ENCODE measurements around the gene GDF2.

The GDF2 gene

DNA sequence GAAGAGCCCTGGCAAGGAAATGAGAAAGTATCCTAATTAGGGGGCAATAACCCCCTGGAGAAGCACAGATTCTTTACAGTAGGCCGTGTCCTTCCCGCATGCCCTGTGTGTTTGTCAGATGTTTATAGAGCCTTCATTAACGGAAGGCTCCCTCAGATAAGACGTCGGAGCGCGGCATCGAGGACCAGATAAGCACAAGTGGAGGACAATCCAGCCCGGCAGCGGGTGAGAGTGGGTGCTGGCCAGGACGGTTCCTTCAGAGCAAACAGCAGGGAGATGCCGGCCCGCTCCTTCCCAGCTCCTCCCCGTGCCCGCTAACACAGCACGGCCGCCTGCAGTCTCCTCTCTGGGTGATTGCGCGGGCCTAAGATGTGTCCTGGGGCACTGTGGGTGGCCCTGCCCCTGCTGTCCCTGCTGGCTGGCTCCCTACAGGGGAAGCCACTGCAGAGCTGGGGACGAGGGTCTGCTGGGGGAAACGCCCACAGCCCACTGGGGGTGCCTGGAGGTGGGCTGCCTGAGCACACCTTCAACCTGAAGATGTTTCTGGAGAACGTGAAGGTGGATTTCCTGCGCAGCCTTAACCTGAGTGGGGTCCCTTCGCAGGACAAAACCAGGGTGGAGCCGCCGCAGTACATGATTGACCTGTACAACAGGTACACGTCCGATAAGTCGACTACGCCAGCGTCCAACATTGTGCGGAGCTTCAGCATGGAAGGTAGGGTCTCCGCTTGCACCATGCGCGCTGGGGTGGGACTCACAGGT, at the start of gene GDF2:
TSS of gene GDF2 (plus strand) at position 155 of the 762 bp plus-strand sequence. CDS start at position 370, 215 bp downstream.
- DNase-seq: no peak

- no peak for DNase-seq
These were observed 46.2 kb upstream of the GDF2 start for GRCh38 chr10:47276071-47276470.

DNA sequence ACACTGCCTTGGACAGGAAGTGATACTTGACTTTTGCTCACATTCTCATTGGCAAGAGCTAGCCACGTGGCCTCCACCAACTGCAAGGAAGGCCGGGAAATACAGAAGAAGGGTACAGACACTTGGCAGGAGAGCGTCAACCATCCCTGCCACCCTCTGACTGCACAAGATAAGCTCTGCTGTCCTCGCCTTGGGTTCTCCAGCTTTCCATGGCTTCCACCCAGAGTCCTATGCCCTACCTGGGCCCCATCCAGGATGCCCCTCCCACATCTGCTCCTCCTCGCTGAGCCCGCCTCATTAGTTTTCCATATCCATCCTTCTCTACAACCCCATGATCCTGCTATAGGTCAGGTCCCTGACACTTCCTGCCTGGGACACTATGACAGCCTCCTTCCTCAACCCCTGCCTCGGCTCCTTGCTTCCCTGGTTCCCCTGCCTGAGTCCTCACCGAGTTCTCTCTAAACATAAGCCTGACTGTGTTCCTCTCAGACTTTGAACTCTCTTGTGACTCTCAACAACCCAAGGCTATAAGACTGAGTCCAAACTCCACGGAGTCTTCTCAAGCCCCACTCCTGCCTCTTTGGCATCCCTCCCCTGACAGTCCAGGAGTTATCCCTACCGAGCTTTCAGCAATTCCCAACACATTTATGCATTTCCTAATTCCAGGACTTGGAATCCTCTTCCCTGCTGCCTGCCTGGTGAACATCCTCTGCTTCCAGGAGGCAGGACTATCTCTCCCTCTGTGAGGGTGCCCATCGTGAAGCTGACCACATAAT, 45.5 kb upstream of the GDF2 start:
- DNase-seq: no peak

- DNase-seq: no peak
These were observed 44.7 kb upstream of the GDF2 start for GRCh38 chr10:47277352-47278151.

GRCh38 chr10:47278152-47278473, 44.1 kb upstream of the GDF2 start:
- no peak for DNase-seq

- DNase-seq: no peak
These were observed 43.5 kb upstream of the GDF2 start for GRCh38 chr10:47278720-47279119.

DNA sequence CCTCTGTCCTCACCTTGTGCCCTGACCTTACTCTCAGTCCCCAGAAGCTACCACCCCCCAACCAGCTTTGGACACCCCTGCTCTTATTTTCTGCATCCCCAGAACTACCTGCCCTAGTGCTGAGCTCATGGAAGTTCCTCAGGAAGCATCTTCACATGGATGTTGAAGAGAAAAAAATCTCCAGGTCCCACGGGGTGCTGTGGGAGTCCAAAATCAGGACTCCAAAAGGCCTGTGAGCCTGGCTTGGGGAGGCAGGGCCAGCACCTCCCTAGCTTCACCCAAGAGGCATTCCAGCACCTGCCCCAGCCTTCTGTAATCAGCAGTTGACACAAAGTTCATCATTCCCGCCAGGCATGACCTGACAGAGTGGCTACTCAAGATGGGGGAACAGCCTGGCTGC, 43.0 kb upstream of the GDF2 start:
- no peak for DNase-seq

DNA sequence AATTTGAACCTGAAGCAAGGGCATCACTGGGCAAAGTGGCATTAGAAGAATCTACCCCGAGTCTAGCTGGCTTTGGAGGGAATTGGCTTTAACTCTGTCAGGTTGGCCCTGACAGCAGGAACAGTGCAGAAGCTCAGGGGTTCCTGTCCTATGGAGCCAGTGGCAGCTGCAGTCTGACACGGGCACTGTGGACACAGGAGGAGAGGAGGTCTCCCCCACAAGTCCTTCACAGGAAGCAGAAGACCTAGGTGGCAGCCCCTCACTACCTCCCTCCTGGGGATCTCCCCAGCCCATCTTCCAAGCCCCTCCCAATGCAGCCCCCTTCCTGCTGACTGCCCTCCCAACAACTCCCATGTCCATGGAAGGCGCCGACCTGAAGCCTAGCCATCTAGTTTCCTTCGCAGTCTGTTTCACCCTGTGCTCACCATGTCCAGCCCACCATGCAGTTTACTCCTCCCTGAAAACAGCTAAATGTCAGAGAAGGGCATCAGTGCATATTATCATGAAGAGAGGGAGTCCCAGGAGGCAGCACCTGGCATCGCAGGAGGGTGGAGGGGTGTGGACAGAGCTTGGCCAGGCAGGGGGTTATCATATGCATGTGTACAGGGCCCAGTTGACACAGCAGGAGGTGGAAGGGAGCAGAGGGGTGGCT, 40.1 kb upstream of the GDF2 start:
- no peak for DNase-seq

- no peak for DNase-seq
These were observed 39.6 kb upstream of the GDF2 start for GRCh38 chr10:47282657-47283018.

DNA sequence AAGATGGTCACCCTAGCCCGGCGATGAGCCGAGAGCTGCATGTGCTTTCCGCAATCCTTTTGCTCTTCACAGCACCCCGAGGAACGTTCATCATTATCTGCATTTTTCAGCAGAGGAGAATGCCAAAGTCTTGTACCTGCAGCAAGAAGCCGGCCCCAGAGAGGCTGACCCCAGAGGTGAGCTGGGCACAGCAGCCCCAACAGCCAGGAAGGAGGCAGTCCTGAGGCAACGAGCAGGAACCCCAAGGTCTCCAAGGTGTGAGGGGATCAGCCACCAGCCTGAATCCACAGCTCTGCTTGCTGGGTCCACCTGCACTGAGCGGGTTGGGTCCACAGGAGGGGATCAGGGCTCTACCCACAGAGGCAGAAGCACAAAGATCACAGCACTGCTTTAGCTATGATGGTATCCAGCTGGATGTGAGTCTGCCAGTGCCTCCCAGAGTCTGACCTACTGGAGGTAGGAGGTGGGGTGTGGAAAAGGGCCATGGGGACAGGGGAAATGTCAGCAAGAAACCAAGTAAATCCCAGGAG, 39.1 kb upstream of the GDF2 start:
- DNase-seq: no peak

GRCh38 chr10:47283848-47284247, 38.4 kb upstream of the GDF2 start:
- DNase-seq: no peak

DNA sequence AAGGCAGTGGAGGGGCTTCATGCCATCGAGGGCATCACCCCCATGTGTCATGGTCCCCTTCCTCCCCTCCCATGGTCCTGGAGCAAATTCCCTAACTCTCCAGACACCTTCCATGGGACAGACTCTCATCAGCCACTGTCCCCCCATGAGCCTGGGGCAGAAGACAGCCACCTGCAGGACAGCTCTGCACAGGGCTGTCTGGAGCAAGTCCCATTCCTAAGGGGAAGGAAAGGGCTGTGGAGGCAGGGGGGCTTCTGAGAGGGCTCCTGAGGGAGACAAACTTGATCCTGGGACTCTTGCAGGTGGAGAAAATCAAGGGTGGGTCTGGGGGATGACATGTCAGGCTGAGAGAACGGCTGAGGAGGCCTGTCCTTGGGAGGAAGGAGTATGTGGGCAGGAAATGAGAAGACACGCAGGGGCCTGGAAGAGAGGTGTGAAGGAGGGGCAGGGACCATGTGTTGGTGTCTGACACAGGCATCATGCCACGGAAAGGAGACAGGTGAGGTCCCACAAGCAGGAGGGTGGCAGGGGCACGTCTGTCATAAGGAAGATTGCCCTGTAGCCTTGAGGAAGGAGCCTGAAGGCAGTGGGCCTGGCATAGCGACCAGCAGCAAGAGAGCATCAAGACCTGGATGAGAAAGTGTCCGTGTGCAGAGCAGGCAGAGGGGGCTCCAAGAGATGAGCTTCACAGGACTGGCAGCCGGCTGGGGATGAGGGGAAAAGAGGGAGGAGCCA, 36.7 kb upstream of the GDF2 start:
- DNase-seq: no peak

DNA sequence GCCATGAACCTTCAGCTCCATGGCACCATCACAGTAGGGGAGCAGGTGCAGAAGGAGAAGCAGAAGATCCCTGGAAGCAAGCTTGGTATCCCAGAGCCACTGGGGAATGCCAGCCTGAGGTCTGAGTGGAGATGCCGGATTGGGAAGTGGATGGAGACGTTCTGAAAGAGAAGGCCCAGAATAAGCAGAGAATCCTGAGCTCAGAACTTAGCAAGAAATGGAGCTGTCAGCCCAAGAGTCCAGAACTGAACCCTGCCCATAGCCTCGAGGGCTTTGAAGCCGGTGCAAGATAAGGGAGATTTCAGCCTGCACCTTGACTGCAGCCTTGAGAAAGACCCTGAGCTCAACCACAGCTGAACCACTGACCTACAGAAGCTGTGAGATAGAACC, 36.1 kb upstream of the GDF2 start:
- DNase-seq: no peak

GRCh38 chr10:47286591-47287315, 35.5 kb upstream of the GDF2 start:
- DNase-seq: no peak

- DNase-seq: no peak
These were observed 34.9 kb upstream of the GDF2 start for GRCh38 chr10:47287365-47287802.

- DNase-seq: no peak
These were observed 34.4 kb upstream of the GDF2 start for GRCh38 chr10:47287805-47288204.

- no peak for DNase-seq
These were observed 34.0 kb upstream of the GDF2 start for GRCh38 chr10:47288236-47288635.

DNA sequence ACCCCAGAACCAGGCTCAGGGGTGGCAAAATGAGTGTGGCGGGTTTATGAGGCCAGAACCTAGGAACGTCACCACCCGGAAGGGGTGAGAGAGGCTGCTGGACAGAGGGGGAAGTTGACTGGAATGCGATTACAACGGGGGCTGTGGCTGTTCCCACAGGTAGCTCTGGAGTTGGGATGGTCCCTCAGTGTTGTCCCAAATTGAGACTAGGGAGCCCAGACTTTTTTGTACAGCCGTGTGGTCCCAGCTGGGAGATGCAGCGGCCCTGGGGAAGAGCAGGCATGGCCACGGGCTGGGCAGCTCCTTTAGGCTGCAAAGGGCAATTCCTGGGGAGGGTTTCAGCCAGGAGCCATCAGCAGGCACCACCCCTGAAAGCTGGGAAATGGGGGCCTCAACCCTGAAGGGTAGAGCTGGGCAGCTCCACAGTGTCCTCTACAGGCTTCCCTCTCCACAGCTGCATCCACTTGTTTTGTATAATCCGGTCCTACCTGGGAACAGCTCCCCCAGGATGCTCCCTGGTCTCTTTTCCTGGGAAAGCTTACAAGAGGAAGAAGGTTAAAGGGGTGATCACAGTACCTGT, 33.2 kb upstream of the GDF2 start:
- no peak for DNase-seq

- DNase-seq: no peak
These were observed 32.3 kb upstream of the GDF2 start for GRCh38 chr10:47289921-47290320.

DNA sequence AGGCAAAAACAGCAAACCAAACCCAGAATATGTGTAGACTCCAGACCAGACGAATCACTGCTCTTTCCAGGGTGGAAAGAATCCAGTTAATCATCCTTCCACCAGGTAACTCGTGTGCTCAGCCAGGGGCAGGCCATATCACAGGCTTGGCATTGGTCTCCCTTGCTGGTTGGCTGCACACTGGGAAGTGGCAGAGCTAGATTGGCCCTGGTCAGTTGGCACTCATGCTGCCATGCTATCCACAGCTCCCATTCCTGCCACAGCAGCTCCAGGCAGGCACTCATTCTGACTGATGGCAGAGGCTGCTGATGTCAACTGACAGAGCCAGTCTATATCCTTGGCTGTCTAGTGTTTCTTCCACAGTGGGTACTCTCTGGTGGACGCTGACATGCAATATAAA, 31.9 kb upstream of the GDF2 start:
- DNase-seq: no peak

DNA sequence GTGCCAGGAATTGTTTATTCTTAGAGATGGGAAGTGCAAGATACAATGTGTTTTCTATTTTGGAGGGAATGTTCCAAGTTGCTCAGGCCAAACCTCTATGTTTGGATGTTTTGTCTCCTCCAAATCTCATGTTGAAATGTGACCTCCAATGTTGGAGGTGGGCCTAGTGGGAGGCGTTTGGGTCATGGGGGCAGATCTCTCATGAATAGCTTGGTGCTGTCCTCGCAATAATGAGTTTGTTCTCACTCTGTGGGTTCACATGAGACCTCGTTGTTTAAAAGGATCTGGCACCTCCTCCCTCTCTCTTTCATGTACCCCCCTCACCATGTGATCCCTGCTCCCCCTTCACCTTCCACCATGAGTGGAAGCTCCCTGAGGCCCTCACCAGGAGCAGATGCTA, 30.6 kb upstream of the GDF2 start:
- no peak for DNase-seq

Data from SW 1271 (cell line).